Upper lobe of left lung (tissue), 6 donors: ENCODE results near the gene TCF25. TPM values are rescaled to one million over a fixed set of nuclear protein-coding genes. Genes with fewer than 3 reads are reported as not detected.

Source experiments
- ATAC-seq, 2 donors: fragments of 200-7000 bp; cut with Tn5 transposase; one replicate each; pipeline ENCODE4 v1.9.1; 2022; ENCODE audit warnings: mild to moderate bottlenecking in 2 of 2, moderate library complexity in 2 of 2; ENCODE audit not compliant: low FRiP score in 2 of 2
- DNase-seq, 2 donors: peaks; one replicate each; pipeline ENCODE4 v3.0.0-alpha.2; 2019 to 2020
- H3K27ac ChIP-seq, 4 donors: fragments of 200-600 bp; sonication (generic); one replicate each; pipeline ENCODE4 v1.5.1; 2016 to 2019
- H3K27me3 ChIP-seq, 4 donors: fragments of 200-600 bp; sonication (generic); one replicate each; pipeline ENCODE4 v1.5.1; 2017 to 2019
- H3K36me3 ChIP-seq, 4 donors: fragments of 200-600 bp; sonication (generic); one replicate each; pipeline ENCODE4 v1.5.1; 2016 to 2019
- H3K4me1 ChIP-seq, 4 donors: fragments of 200-600 bp; sonication (generic); one replicate each; pipeline ENCODE4 v1.5.1; 2018 to 2019
- H3K4me3 ChIP-seq, 4 donors: fragments of 200-600 bp; sonication (generic); one replicate each; pipeline ENCODE4 v1.5.1; 2017 to 2019; ENCODE audit warnings: mild to moderate bottlenecking in 2 of 4, moderate library complexity in 1 of 4
- H3K9me3 ChIP-seq, 4 donors: fragments of 200-600 bp; sonication (generic); one replicate each; pipeline ENCODE4 v1.5.1; 2018 to 2019
- EP300 ChIP-seq, 4 donors: sonication (generic); formaldehyde crosslinking; IDR thresholded peaks; one replicate each; pipeline ENCODE4 v1.5.1; 2017; ENCODE audit warnings: antibody characterized with exemption in 4 of 4, control low read depth in 2 of 4
- POLR2A ChIP-seq, 4 donors: fragments of 450-650 bp; IDR thresholded peaks; one replicate each; pipeline ENCODE4 v1.5.1; 2016 to 2017; ENCODE audit warnings: antibody characterized with exemption in 4 of 4, mild to moderate bottlenecking in 2 of 4
- POLR2AphosphoS5 ChIP-seq, 2 donors: sonication (generic); formaldehyde crosslinking; IDR thresholded peaks; one replicate each; pipeline ENCODE4 v1.5.1; 2017; ENCODE audit warnings: antibody characterized with exemption in 2 of 2
- WGBS, 2 donors: methylation state at CpG; one replicate each; pipeline ENCODE4 v1.1.5; 2017 to 2018; 5-methylcytosine and 5-hydroxymethylcytosine counted together
- total RNA-seq, 6 donors: library from RNA; depleted of rRNA in 4 of 6; stranded (reverse); fragments of >200 nt in 4 of 6; gene quantifications; one replicate each; pipeline versions ENCODE4 v1.1.0 to v1.2.1, GENCODE V29; 2016 to 2021
- TF ChIP-seq, protein P1 (sequence below), 6 experiments: fragments of 450-650 bp in 4 of 6; fragments of 200-600 bp in 2 of 6; sonication (generic) in 2 of 6; IDR thresholded peaks; one replicate each; pipeline ENCODE4 v1.5.1; 2016 to 2019; ENCODE audit warnings: antibody characterized with exemption in 6 of 6
- donor health status: DM: no; HTN: no; CAD: no; lungs with moderate emphysema.
- donor health status: DM: no; HTN: yes; CAD: no; lungs with severe emphysema.

TCF25 gene
- total RNA-seq, 6 donors from 2014 or later, result 132 to 1,060 (median 211) TPM

DNA sequence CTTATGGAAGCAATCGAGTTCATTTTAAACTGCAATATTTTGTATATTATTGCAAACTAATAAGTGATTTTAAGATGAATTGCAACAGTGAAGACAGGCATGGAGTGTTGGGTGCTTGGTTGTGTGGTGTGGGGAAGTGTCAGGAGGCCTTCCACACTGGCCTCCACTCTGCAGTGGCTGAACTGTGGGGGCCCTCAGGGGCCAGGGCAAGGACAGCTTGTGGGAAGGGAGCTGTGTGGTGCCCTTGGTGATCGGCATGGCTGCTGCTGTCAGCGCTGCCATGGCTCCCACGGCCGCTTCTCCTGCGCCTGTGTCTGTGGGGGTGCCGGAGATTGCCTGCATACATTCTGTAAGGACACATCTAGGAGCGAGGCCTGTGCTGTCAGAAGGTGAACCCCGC is 19.2 kb downstream of the TCF25 start:
- H3K27me3 ChIP-seq, result no peaks in the 10 kb centered on the region
- ATAC-seq, result no peak
- no peak overlapping the region for H3K4me3 ChIP-seq
- H3K4me1 ChIP-seq, result no peaks in the 10 kb centered on the region
- peaks cover 40 to 100% (median 93%) of the 10 kb centered on the region in 4 donors for H3K36me3 ChIP-seq
- H3K9me3 ChIP-seq, result no peaks in the 10 kb centered on the region
- 87 to 98% methylated on average over 2 to 6 of the region's 9 CpGs for WGBS, 2 donors
- no peak for DNase-seq
- no peak overlapping the region for H3K27ac ChIP-seq
- TF ChIP-seq EP300 (IDR thresholded peaks at IDR 0.05) (no peak), POLR2AphosphoS5 (IDR thresholded peaks at IDR 0.05) (no peak), POLR2A (IDR thresholded peaks at IDR 0.05) (no peak)
- TF ChIP-seq, protein P1, sequence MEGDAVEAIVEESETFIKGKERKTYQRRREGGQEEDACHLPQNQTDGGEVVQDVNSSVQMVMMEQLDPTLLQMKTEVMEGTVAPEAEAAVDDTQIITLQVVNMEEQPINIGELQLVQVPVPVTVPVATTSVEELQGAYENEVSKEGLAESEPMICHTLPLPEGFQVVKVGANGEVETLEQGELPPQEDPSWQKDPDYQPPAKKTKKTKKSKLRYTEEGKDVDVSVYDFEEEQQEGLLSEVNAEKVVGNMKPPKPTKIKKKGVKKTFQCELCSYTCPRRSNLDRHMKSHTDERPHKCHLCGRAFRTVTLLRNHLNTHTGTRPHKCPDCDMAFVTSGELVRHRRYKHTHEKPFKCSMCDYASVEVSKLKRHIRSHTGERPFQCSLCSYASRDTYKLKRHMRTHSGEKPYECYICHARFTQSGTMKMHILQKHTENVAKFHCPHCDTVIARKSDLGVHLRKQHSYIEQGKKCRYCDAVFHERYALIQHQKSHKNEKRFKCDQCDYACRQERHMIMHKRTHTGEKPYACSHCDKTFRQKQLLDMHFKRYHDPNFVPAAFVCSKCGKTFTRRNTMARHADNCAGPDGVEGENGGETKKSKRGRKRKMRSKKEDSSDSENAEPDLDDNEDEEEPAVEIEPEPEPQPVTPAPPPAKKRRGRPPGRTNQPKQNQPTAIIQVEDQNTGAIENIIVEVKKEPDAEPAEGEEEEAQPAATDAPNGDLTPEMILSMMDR (IDR thresholded peaks at IDR 0.05), result no peak

DNA sequence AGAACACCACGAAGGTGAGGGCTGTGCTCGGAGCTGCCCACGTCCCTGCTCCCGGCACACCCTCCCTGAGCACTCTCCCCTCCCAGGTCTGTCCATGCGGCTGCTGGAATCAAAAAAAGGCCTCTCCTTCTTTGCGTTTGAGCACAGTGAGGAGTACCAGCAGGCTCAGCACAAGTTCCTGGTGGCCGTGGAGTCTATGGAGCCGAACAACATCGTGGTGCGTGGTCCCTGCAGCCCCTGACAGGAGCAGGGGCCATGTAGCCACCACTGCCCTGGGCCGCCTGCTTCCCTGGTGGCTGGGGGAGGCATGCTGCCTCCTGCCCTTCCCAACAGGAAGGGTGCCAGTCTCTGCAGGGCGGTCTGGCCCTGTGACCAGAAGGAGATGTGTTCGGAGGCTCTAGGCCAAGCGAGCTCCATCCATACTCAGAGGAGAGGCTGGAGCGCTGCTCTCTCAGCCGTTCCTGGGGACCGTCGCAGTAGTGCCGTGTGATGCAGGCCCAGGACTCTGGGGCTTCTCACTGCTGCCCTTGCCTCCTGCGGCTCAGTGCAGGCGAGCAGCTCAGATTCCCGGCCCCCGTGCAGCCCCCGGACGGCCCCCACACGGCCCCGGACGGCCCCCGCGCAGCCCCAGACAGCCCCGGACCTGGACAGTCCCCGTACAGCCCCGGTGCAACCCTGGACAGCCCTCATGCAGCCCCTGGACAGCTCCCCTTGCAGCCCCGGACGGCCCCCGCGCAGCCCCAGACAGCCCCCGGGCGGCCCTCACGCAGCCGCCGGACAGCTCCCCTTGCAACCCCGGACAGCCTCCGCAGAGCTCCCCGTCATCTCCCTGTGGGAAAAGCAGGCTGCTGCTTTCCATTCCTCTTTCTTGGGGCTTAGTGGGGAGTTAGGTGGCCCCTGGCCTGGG is 20.5 kb downstream of the TCF25 start:
- Histone ChIP-seq H3K27ac (no peak overlapping the region), H3K4me3 (no peak overlapping the region), H3K36me3 (peaks cover 38 to 100% (median 93%) of the 10 kb centered on the region in 4 donors), H3K9me3 (no peaks in the 10 kb centered on the region), H3K27me3 (no peaks in the 10 kb centered on the region), H3K4me1 (no peaks in the 10 kb centered on the region)
- DNase-seq, result no peak
- 94 to 95% methylated on average over 18 to 30 of the region's 45 CpGs for WGBS, 2 donors
- peak; percentile 12 to 41 for ATAC-seq
- TF ChIP-seq, protein P1 (IDR thresholded peaks at IDR 0.05), result no peak
- TF ChIP-seq POLR2AphosphoS5 (IDR thresholded peaks at IDR 0.05), result no peak
- TF ChIP-seq EP300 (IDR thresholded peaks at IDR 0.05), result no peak
- TF ChIP-seq POLR2A (IDR thresholded peaks at IDR 0.05), result no peak

DNA sequence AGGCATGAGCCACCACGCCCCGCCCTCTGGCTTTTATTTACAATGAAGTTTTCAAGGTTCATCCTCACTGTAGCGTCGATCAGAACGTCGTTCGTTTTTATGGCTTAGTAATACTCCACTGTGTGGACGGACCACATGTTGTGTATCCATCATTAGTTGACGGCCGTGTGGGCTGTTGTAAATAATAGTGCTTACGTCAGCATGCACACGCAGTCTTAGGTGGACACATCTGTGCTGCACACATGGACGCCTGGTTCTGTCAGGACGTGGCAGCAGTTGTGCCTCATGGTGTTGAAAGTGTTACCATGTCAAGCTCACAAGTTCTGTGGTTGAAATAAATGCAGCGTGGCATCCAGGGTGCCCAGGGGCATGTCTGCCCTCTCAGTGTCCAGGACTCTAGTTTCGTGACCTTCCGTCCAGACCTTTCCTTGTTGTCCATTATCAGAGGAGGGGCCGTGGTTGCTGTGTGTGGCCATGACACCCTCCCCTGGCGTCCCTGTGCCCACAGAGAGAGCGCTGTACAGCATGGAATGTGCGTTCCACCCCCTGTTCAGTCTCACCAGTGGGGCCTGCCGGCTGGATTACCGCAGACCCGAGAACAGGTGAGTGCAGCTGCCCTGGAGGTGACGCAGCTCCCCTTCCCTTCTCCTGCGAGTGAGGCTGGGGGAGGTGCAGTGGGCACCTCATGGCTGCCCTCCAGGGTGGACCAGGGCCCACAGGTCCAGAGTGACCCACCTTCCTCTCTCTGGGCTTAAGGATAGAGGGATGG is 22.3 kb downstream of the TCF25 start:
- TF ChIP-seq EP300 (IDR thresholded peaks at IDR 0.05), result no peak
- no peak for TF ChIP-seq POLR2AphosphoS5 (IDR thresholded peaks at IDR 0.05)
- TF ChIP-seq POLR2A (IDR thresholded peaks at IDR 0.05), result no peak
- TF ChIP-seq, protein P1 (IDR thresholded peaks at IDR 0.05), result no peak
- no peaks in the 10 kb centered on the region for H3K27me3 ChIP-seq
- WGBS, 2 donors, result 94 to 97% methylated on average over 19 to 26 of the region's 26 CpGs
- H3K9me3 ChIP-seq, result no peaks in the 10 kb centered on the region
- no peaks in the 10 kb centered on the region for H3K4me1 ChIP-seq
- DNase-seq, result no peak
- ATAC-seq, result no peak
- H3K27ac ChIP-seq, result no peak overlapping the region
- peaks cover 43 to 100% (median 97%) of the 10 kb centered on the region in 4 donors for H3K36me3 ChIP-seq
- no peak overlapping the region for H3K4me3 ChIP-seq

DNA sequence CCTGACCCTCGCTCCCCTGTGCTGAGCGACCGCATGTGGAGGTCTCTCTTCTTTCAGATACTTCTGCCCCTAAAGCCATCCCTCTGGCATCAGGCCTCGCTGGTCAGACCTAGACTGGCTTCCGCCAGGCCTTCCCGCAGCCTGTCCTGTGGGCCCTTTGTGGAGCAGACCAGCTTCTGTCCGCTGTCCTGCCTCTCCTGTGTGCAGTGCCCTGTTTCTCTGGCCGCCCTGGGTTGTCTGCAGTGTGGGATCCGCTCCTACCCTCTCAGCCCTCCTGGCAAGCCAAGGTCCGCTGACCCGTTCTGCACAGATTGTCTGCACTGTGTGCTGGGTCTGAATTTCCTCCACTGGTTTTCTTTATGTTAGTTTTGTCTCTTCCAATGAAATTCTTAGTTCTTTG is 23.8 kb downstream of the TCF25 start:
- no peak for DNase-seq
- H3K4me1 ChIP-seq, result no peaks in the 10 kb centered on the region
- no peaks in the 10 kb centered on the region for H3K27me3 ChIP-seq
- no peak overlapping the region for H3K4me3 ChIP-seq
- ATAC-seq, result no peak
- H3K27ac ChIP-seq, result no peak overlapping the region
- 94 to 97% methylated on average over 11 of the region's 11 CpGs for WGBS, 2 donors
- TF ChIP-seq EP300 (IDR thresholded peaks at IDR 0.05), result no peak
- no peak for TF ChIP-seq POLR2A (IDR thresholded peaks at IDR 0.05)
- TF ChIP-seq, protein P1 (IDR thresholded peaks at IDR 0.05), result no peak
- TF ChIP-seq POLR2AphosphoS5 (IDR thresholded peaks at IDR 0.05), result no peak
- no peaks in the 10 kb centered on the region for H3K9me3 ChIP-seq
- peaks cover 36 to 91% (median 88%) of the 10 kb centered on the region in 4 donors for H3K36me3 ChIP-seq
